HL-60/S4 treated with retinoic acid at 250 ng/mL for 4 days and 3 days (cell line): ENCODE results near the gene CD177.
"Not testable (repeated sequence)": the region's sequence is repeated elsewhere in the genome, so short reads cannot be mapped to it uniquely, and the experiment has no call there.

Source experiments
- in situ Hi-C: fragments of 300-500 bp; cut with MboI; formaldehyde crosslinking; loops from 2 replicates; pipeline ENCODE4 v1.7.0; 2022; ENCODE audit warnings: low sequenced_read_pairs

The CD177 gene, protein sequence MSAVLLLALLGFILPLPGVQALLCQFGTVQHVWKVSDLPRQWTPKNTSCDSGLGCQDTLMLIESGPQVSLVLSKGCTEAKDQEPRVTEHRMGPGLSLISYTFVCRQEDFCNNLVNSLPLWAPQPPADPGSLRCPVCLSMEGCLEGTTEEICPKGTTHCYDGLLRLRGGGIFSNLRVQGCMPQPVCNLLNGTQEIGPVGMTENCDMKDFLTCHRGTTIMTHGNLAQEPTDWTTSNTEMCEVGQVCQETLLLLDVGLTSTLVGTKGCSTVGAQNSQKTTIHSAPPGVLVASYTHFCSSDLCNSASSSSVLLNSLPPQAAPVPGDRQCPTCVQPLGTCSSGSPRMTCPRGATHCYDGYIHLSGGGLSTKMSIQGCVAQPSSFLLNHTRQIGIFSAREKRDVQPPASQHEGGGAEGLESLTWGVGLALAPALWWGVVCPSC

DNA sequence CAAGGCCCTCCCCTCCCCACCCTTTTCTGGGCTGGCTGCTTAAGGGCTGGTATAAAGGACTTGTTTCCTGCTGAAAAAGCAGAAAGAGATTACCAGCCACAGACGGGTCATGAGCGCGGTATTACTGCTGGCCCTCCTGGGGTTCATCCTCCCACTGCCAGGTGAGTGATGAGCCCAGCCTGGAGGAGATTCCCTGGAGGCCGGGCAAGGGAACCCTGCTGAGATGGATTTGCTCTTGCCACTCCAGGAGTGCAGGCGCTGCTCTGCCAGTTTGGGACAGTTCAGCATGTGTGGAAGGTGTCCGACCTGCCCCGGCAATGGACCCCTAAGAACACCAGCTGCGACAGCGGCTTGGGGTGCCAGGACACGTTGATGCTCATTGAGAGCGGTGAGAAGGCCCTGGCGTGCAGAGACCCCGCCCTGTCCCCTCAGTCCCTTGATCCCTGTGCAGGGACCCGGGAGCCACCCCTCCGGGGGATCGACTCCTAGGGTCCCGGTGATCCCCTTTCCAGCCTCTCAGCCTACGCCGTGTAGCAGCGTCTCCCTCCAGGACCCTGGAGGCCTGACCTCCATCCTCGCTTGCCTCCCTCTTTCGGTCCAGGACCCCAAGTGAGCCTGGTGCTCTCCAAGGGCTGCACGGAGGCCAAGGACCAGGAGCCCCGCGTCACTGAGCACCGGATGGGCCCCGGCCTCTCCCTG, at the start of gene CD177:
Gene CD177 (plus strand): TSS at position 81 of the 699 bp plus-strand sequence. CDS start 29 bp downstream, at position 110.
- in situ Hi-C loops: no loop called here

DNA sequence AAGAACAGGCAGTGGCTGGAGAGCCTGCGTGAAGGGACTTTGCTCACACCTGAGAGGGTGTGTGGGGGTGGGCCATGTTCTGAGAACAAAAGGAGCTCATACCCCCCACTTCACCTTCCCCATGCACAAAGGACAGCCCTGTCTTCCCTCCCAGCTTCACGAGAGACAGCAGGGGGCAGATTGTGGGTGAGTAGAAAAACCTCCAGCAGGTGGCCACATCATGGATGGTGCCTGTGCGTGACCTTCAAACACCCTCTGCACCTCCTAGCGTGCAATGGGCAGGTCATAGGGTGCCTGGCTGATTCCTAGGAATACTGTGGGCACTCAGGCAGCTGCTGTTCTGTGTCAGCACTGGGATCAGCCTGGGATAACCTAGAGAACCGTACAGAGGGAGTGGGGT, 47.8 kb upstream of the CD177 start:
- in situ Hi-C loops: no loop called here

DNA sequence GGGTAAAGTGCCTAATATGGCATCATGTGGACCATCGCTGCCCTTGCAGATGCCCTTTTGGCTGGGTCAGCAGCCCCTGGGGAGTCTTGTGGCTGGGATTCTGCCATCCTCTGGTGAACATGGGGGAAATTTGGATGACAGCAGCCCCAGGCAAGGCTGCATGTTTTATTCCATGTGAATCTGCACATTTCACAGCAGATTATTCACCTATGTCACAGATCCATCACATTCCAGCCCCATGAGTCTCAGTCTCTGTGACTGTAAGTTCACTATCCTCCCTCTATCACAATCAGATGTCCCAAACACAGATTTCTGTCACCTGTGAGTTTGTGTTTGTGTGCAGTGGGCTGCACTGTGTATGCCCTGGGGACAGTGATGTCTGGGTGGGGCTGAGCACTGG, 47.4 kb upstream of the CD177 start:
- in situ Hi-C loops: no loop called here

DNA sequence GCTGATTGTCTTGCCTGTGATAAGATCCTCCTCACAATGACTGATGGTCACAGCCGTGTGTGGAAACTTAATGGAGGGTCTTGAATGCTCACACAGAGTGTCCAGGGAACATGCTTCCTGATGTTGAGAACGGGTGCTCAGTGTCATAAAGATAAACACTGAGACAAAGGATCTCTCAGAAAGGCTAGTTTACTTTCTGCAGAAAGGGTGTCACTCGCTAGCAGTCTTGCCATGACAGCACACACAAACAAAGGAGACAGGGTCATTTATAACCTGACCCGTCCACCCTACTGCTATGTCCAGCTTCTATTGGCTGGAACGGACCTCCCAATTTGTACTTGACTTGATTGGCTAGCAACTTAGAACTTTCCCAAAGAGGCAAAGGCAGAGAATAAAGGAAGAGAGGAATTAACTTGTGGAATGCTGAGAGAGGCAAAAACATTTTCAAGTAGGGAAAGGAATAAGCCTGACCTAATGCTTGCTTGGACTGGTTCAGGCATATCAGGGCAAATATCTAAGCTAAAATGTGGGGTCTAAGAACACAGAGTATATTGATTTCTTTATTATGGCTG, 45.2 kb upstream of the CD177 start:
- in situ Hi-C loops: no loop called here

DNA sequence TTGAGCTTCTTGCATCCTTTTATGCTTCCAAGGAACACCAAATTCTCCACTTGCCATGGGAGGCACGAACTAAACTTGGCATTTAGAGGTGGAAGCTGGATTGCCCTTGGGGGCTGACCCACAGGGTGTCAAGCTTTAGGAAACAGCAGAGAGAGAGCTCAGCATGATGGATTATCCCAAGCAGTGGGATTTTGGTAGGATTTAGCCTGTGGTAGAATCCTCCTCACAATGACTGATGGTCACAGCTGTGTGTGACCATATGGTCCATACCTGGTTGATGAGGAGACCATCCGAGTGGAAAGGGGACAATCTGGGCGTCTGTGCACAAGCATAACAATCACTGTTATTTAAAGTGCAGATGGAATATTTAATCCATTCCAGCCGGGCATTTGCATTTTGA, 44.0 kb upstream of the CD177 start:
- in situ Hi-C loops: no loop called here

DNA sequence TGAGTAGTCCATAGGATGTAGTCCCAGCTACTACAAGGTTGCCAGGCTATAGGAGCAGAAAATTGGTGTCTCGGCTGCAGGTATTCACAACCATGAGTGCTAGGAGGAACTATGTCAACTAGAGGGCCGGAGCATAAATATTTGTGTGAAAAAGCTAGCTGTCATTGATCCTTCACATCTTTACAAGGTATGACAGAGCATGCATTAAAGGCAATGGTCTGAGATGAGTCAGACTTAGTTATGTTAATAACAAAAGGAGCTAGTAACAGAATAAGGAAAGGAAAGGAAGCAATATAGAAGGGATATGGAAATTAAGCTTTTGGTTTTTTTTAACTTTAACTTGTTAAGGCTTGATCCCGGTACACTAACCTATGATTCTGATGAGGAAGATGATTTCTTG, 43.3 kb upstream of the CD177 start:
- in situ Hi-C loops: no loop called here

DNA sequence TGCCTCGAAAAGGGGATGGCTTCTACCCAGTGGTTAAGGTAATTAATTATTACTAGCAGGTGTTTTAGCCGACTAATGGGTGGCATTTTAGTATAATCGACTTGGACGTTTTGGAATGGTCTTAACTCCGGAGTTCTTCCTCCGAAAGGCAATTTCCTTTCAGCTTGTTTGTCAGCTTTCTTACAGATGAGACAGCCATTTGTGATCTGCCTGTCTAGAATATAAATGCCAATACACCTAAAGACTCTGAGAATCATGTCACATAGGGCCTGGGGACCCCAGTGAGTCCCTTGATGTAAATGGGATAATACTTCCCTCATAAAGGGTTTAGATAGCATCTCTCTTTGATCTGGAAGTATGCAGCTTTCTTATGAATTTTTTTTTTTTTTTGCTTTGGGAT, 42.2 kb upstream of the CD177 start:
- in situ Hi-C loops: no loop called here

DNA sequence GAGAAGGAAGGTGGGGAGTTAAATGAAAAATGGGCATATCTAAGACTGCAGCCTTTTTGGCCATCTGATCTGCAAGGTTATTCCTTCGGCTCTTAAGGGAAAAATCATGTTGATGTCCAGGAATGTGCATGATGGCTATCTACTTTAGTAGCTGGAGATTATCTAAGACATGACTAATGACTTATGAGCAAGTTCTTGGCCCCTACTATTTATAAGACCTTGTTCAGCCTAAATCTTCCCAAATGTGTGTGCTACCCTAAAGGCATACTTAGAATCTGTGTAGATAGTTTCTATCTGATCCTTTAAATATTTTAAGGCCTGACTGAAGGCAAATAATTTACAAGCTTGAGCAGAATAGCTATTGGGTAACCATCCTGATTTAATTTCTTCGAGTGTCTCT, 41.8 kb upstream of the CD177 start:
- in situ Hi-C loops: no loop called here

DNA sequence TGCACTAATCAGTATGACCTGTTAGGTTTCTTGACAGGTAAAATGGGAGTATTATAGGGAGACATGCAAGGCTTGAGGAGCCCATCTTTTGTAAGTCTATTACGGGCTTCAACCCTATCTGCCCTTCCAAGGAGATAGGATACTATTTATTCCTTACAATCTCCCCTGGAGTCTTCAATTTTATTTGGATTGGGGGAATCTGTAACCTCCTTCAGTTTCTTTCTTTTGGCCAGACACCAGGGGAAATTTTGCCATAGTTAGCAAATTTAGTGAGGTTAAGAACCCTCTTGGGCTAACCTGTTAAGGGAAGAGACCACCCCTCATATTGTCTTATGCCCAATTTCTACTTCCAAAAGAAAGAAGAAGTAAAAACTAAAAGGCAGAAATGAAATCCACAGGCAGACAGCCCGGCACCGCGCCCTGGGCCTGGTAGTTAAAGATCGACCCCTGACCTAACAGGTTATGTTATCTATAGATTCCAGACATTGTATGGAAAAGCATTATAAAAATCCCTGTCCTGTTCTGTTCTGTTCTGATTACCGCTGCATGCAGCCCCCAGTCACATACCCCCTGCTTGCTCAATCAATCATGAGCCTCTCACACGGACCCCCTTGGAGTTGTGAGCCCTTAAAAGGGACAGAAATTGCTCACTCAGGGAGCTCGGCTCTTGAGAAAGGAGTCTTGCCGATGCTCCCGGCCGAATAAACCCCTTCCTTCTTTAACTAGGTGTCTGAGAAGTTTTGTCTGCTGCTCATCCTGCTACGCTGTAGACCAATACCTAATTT, 39.6 kb upstream of the CD177 start:
- in situ Hi-C loops: no loop called here

DNA sequence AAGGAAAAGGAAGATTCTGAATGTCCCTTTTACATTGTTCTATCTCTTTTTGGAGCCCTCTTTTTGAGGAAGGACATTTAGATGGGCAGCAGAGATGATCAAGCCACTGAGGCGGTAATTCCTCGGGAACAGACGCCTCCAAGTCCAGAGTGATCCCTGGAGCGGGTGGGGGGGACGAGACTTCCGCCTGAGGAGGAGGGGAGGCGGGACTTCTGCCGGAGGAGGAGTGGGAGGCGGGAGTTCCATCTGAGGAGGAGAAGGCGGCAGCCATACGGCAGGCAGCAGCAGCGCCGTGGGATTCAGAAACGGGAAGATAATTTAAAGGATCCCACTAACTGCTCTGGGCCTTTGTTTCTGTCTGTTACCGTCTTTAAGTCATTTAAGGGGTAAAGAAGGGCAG, 37.6 kb upstream of the CD177 start:
- in situ Hi-C loops: no loop called here

DNA sequence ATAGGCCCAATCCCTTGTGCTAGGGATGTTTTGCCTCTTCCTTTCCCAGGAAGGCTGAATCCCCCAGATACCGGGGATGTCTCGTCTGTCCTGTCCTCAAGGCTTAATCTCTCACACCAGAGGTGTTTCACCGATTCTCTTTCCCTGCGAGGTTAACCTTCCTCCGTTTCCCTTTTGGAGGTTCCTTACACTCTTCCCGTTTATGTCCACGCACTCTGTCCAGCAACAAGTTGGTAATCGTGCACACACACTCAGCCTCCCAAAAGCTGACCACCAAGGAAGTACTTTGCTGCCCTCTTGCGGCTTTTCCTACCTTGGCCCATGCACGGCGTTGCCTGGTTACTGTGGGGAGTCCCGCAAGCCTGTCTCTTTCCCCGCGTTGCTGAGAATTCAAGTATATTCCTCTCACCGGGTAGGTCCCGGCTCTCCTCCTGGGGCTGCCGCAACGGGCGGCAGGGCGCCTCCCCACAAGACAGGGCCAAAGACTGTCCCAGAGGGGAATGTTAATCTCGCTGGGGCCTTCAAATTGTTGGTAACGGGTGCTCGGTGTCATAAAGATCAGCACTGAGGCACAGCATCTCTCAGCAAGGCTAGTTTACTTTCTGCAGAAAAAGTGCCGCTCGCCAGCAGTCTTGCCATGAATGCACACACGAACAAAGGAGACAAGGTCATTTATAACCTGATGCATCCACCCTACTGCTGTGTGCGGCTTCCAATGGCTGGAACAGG, 36.7 kb upstream of the CD177 start:
- in situ Hi-C loops: no loop called here

DNA sequence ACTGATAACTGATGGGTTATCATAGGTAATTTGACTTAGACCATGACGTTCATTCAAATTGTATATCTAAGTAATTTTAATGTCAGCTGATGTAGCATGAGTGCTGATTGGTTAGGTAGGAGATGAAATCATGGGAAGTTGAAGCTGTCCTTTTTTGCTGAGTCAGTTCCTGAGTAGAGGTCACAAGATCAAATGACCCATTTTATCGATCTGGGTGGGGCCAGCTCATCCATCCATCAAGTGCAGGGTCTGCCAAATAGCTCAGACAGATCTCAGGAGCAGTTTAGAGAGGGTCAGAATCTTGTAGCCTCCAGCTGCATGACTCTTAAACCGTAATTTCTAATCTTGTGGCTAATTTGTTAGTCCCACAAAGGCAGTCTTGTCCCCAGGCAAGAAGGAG, 35.3 kb upstream of the CD177 start:
- in situ Hi-C loops: no loop called here

DNA sequence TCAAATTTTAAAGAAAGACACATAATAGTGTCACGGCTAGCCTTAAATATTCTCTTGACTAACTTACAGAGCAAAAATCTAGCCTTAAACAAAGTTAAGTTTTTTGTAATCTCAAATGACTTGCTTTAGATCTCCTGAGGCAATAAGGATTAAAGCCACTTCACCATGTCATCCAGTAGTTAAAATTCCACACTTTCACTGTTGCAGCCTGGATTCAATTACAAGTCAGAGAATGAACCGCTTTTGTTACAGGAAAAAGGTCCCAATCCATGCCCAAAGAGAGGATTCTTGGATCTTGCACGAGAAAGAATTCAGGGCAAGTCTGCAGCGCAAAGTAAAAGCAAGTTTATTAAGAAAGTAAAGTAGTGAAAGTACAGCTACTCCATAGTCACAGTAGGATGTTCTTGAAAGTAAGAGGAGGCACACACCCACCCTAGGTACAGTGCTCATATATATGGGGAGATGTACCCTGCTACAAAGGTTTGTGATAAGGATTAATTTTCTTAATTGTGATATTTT, 34.6 kb upstream of the CD177 start:
- in situ Hi-C loops: no loop called here

DNA sequence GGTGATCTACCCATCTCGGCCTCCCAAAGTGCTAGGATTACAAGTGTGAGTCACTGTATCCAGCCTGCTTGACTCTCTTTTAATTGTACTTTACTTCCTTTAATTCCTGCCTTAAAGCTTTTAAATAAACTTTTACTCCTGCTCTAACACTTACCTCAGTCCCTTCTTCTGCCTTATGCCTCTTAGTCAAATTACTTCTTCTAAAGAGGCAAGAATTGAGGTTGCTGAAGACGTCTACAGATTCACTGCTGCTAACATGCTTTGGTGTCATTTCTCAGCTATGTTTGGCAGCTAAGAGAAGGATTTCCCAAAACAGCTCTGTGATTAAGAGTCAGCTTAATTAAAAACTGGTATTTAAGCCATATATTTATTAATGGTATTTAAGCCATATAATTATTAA, 32.9 kb upstream of the CD177 start:
- in situ Hi-C loops: no loop called here

DNA sequence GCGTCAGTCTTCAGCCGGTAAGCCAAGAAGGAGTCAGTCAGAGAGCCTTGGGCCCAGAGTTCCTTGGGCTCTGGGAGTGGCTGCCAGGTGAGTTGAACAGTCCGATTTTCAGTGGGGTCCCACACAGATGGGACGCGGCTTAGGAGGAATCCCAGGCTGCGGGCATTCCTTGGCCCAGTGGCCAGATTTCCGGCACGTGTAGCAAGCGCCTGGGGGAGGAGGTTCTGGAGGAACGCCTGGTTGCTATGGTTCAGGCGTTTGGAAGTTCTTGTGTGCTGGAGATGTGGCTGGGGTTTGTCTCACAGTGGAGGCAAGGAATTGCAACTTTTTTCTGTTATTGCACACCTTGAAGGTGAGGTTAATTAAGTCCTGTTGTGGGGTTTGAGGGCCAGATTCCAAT, 26.7 kb upstream of the CD177 start:
- in situ Hi-C loops: not testable (repeated sequence)

DNA sequence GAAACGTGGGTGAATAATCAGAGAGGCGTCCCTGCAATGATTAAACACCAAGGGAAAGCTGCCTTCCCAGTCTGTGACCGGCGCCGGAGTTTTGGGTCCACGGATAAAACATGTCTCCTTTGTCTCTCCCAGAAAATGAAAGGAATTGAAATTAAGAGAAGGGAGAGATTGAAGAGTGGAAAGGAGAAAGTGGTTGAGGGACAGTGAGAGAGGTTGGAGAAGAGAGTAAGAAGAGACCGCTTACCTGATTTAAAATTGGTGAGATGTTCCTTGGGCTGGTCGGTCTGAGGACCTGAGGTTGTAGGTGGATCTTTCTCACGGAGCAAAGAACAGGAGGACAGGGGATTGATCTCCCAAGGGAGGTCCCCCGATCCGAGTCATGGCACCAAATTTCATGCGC, 24.9 kb upstream of the CD177 start:
- in situ Hi-C loops: not testable (repeated sequence)

DNA sequence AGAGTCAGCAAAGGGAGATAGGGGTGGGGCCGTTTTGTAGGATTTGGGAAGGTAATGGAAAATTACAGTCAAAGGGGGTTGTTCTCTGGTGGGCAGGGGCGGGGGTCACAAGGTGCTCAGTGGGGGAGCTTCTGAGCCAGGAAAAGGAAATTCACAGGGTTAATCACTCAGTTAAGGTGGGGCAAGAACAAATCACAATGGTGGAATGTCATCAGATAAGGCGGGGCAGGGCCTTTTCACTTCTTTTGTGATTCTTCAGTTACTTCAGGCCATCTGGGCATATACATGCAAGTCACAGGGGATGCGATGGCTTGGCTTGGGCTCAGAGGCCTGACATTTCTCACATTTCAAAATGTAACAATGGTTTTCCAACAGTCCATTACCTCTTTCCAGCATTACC, 24.4 kb upstream of the CD177 start:
- in situ Hi-C loops: not testable (repeated sequence)

DNA sequence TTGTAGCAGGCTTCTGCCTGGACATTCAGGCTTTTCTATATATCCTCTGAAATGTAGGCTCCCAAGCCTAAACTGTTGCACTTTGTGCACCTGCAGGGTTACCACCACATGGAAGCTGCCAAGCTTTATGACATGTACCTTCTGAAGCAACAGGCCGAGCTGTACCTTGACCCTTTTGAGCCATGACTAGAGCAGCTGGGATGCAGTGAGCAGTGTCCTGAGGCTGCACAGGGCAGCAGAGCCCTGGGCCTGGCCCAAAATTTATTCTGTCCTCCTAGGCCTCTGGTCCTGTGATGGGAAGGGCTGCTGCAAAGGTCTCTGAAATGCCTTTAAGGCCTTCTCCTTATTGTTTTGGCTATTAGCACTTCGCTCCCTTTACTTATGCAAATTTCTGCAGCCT, 23.5 kb upstream of the CD177 start:
- in situ Hi-C loops: no loop called here

DNA sequence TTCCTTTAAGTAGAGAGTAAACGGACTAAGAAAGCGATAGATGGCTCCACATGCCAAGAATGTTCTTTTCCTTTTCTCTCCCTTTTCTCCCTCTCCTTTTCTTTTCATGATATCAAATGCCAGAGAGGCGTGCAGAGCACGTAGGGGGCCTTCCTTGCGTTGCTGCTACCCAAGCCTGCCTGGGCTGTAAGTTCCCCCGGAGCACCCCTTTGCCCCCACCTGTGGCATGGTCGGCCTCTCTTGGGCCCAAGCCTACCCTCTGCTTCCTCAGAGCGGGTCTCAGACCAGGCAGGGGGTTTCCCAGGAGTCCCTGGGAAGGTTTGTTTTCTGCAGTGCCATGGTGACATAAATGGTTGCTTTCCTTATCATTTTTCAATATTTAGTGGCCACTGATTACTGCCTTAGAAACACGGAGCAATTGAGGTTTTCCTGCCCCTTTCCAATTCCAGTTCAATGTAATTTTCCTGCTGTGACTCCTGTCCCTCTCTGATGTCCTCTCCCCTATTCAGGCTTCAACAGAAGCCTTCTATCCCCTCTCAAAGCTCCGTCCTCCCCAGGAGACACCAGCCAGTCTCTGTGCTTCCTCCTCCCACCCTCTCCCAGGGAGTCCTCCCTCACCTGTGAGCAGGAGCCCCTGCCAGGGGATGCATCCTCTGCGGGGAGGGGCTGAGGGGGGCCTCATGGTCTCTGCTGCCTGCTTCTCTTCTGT, 22.6 kb upstream of the CD177 start:
- in situ Hi-C loops: no loop called here
